CD4-positive, alpha-beta T cell (primary cell): ENCODE results near the gene RUNX2. TPM values are rescaled to one million over a fixed set of nuclear protein-coding genes. Genes with fewer than 3 reads are reported as not detected.

Source experiments
- ATAC-seq: fragments of 200-7000 bp; cut with Tn5 transposase; one replicate; pipeline ENCODE4 v1.10.0; 2022; ENCODE audit warnings: mild to moderate bottlenecking; ENCODE audit not compliant: poor library complexity
- CTCF ChIA-PET: fragments of 350-600 bp; sonication (Branson Sonifier 250); formaldehyde crosslinking; loops from one replicate; lab custom pipeline; 2021; ENCODE audit warnings: antibody characterized with exemption, inconsistent platforms; lab: Charles Lee
- POLR2A ChIA-PET: fragments of 350-600 bp; sonication (Branson Sonifier 250); formaldehyde crosslinking; loops from one replicate; lab custom pipeline; 2021; ENCODE audit warnings: antibody characterized with exemption, inconsistent platforms; lab: Charles Lee
- DNase-seq, 14 experiments: peaks; one replicate each; pipeline ENCODE4 v3.0.0-alpha.2; 2013 to 2020; ENCODE audit warnings: mixed read lengths in 2 of 14
- H3K27ac ChIP-seq, 2 donors: one replicate each; pipeline versions ENCODE4 v1.5.1 to v1.7.0; 2013; ENCODE audit warnings: low read length in 2 of 2, low read depth in 1 of 2, mild to moderate bottlenecking in 1 of 2
- H3K27me3 ChIP-seq, 2 experiments: 1 replicate in 1 of 2; 2 replicates in 1 of 2; pipeline versions ENCODE4 v1.6.1 to v1.7.0; 2013; ENCODE audit warnings: low read length in 2 of 2, control low read depth in 1 of 2, mild to moderate bottlenecking in 1 of 2, moderate library complexity in 1 of 2; ENCODE audit not compliant: insufficient read depth in 2 of 2, control insufficient read depth in 1 of 2
- H3K36me3 ChIP-seq: one replicate; pipeline ENCODE4 v1.6.1; 2013; ENCODE audit warnings: low read length, control low read depth; ENCODE audit not compliant: insufficient read depth
- H3K4me1 ChIP-seq: one replicate; pipeline ENCODE4 v1.6.1; 2013; ENCODE audit warnings: low read length, control low read depth; ENCODE audit not compliant: insufficient read depth
- H3K4me3 ChIP-seq: one replicate; pipeline ENCODE4 v1.5.1; 2013; ENCODE audit warnings: mild to moderate bottlenecking, low read length, moderate library complexity
- H3K9me3 ChIP-seq, 2 experiments: 1 replicate in 1 of 2; 2 replicates in 1 of 2; pipeline versions ENCODE4 v1.6.1 to v1.7.0; 2013; ENCODE audit warnings: low read length in 2 of 2, mild to moderate bottlenecking in 2 of 2, control low read depth in 1 of 2, moderate library complexity in 1 of 2; ENCODE audit not compliant: control insufficient read depth in 1 of 2, insufficient read depth in 1 of 2
- H3K27ac Mint-ChIP-seq: one replicate; pipeline ENCODE4 v1.8.0; 2020; ENCODE audit warnings: mixed read lengths
- H3K27me3 Mint-ChIP-seq: one replicate; pipeline ENCODE4 v1.8.0; 2021; ENCODE audit warnings: mixed read lengths
- H3K36me3 Mint-ChIP-seq: one replicate; pipeline ENCODE4 v1.8.0; 2021; ENCODE audit warnings: low read depth, mixed read lengths
- H3K4me1 Mint-ChIP-seq: one replicate; pipeline ENCODE4 v1.8.0; 2021; ENCODE audit warnings: low read depth, mixed read lengths
- H3K4me3 Mint-ChIP-seq: one replicate; pipeline ENCODE4 v1.8.0; 2020; ENCODE audit warnings: mild to moderate bottlenecking, mixed read lengths
- H3K9me3 Mint-ChIP-seq: one replicate; pipeline ENCODE4 v1.8.0; 2020; ENCODE audit warnings: mixed read lengths
- CTCF ChIP-seq: fragments of 200-600 bp; IDR thresholded peaks from one replicate; pipeline ENCODE4 v1.8.0; 2022; ENCODE audit warnings: antibody characterized with exemption, mild to moderate bottlenecking
- intact Hi-C, 2 experiments: fragments of 100-400 bp; cut with DNase I in 1 of 2; cut with micrococcal nuclease in 1 of 2; formaldehyde crosslinking; loops; one replicate each; pipeline versions ENCODE4 v1.15.1 to v1.9.0; 2023 to 2025; cut with DNase I, micrococcal nuclease
- total RNA-seq, 174 experiments: library from RNA in 2 of 174; stranded (reverse) in 2 of 174; gene quantifications; one replicate each; pipeline ENCODE4 v1.2.3 and lab custom pipeline; 2021 to 2026

Gene RUNX2
- total RNA-seq, 2 experiments from 2014 or later = 17.5 to 18.0 TPM

- DNase-seq (no peak), ATAC-seq (no peak)
- ChIA-PET CTCF (interaction anchor here (0.9 kb wide), 1 partner anchor 23 kb away, joined by 3 read pairs; no protein-coding TSS in a partner anchor), POLR2A (interaction anchor here (2.2 kb wide), 1 partner anchor 33 kb away, joined by 5 read pairs; the partner anchor contains the start of gene SUPT3H)
- Histone ChIP-seq H3K36me3 (no peaks in the 10 kb centered on the region), H3K9me3 (no peaks in the 10 kb centered on the region), H3K4me3 (no peak overlapping the region), H3K4me1 (no peaks in the 10 kb centered on the region), H3K27me3 (no peaks in the 10 kb centered on the region), H3K27ac (no peak overlapping the region)
- no peak overlapping the region for H3K4me3 Mint-ChIP-seq
- TF ChIP-seq CTCF = no peak
- peaks cover 5% of the 10 kb centered on the region for H3K36me3 Mint-ChIP-seq
- intact Hi-C loops = no loop called here
- H3K27ac Mint-ChIP-seq = no peak overlapping the region
- no peaks in the 10 kb centered on the region for H3K9me3 Mint-ChIP-seq
- H3K27me3 Mint-ChIP-seq = no peaks in the 10 kb centered on the region
- H3K4me1 Mint-ChIP-seq = no peaks in the 10 kb centered on the region
Observed at GRCh38 chr6:45344900-45345299, 16.8 kb downstream of the RUNX2 start.

GRCh38 chr6:45350186-45350710 lies 22.1 kb downstream of the RUNX2 start:
- DNase-seq (no peak), ATAC-seq (no peak)
- Mint-ChIP-seq H3K4me1 (no peaks in the 10 kb centered on the region), H3K27me3 (no peaks in the 10 kb centered on the region), H3K36me3 (peaks cover 6% of the 10 kb centered on the region), H3K9me3 (no peaks in the 10 kb centered on the region), H3K4me3 (no peak overlapping the region), H3K27ac (no peak overlapping the region)
- H3K27me3 ChIP-seq = no peaks in the 10 kb centered on the region
- H3K27ac ChIP-seq = no peak overlapping the region
- intact Hi-C loops = no loop called here
- H3K9me3 ChIP-seq = no peaks in the 10 kb centered on the region
- POLR2A ChIA-PET = no interaction called here
- H3K4me1 ChIP-seq = no peaks in the 10 kb centered on the region
- no peak for TF ChIP-seq CTCF
- CTCF ChIA-PET = interaction anchor here (0.9 to 2.0 kb wide), 2 partner anchors 13 to 606 kb away, joined by 3 to 4 read pairs; no protein-coding TSS in a partner anchor
- H3K36me3 ChIP-seq = no peaks in the 10 kb centered on the region
- no peak overlapping the region for H3K4me3 ChIP-seq

GRCh38 chr6:45351076-45351475 lies 22.9 kb downstream of the RUNX2 start:
- Histone ChIP-seq H3K4me3 (no peak overlapping the region), H3K27me3 (no peaks in the 10 kb centered on the region), H3K4me1 (no peaks in the 10 kb centered on the region), H3K36me3 (no peaks in the 10 kb centered on the region), H3K27ac (no peak overlapping the region), H3K9me3 (no peaks in the 10 kb centered on the region)
- intact Hi-C loops = no loop called here
- CTCF ChIA-PET = interaction anchor here (0.9 to 2.0 kb wide), 2 partner anchors 14 to 606 kb away, joined by 3 to 4 read pairs; no protein-coding TSS in a partner anchor
- Mint-ChIP-seq H3K4me1 (no peaks in the 10 kb centered on the region), H3K9me3 (no peaks in the 10 kb centered on the region), H3K4me3 (no peak overlapping the region), H3K27me3 (no peaks in the 10 kb centered on the region), H3K36me3 (peaks cover 6% of the 10 kb centered on the region), H3K27ac (no peak overlapping the region)
- DNase-seq (no peak), ATAC-seq (no peak)
- no peak for TF ChIP-seq CTCF
- POLR2A ChIA-PET = no interaction called here
